Measurements from ENCODE around the gene RFX6. TPM values are rescaled to one million over a fixed set of nuclear protein-coding genes. Genes with fewer than 3 reads are reported as not detected.

Gene RFX6
- total RNA-seq, 1 experiment from 2014 or later, result not detected

GRCh38 chr6:116836606-116837342, 40.3 kb upstream of the RFX6 start:
- no peak overlapping the region for H2AK5ac ChIP-seq (ENCODE audit: insufficient read length, low read length)
- no peak overlapping the region for H4K8ac ChIP-seq (replicated peaks; ENCODE audit: insufficient read length, low read depth, low read length)
- no peak for DNase-seq
- H2AFZ ChIP-seq (ENCODE audit: low read length), result no peak overlapping the region
- no peak overlapping the region for H3K18ac ChIP-seq (ENCODE audit: insufficient read length, low read depth, low read length)
- no peak overlapping the region for H4K91ac ChIP-seq (ENCODE audit: insufficient read length, low read depth, low read length)
- H3K4me2 ChIP-seq (ENCODE audit: insufficient read depth, insufficient read length, low read length), result no peak overlapping the region
- no peaks in the 10 kb centered on the region for H4K20me1 ChIP-seq (ENCODE audit: control insufficient read depth, insufficient read depth, insufficient read length)
- H2BK5ac ChIP-seq (ENCODE audit: insufficient read length, low read length), result no peak overlapping the region
- H3K4me1 Mint-ChIP-seq, result no peaks in the 10 kb centered on the region
- H3K36me3 Mint-ChIP-seq (ENCODE audit: insufficient read depth in 1 of 3, low read depth in 3 of 3), result no peaks in the 10 kb centered on the region
- H3K79me2 ChIP-seq (ENCODE audit: insufficient read depth, low read length), result no peaks in the 10 kb centered on the region
- no peaks in the 10 kb centered on the region for H3K4me1 ChIP-seq (ENCODE audit: insufficient read depth, low read length)
- TF ChIP-seq CTCF (conservative IDR thresholded peaks at IDR 0.05), result no peak
- H3K4me3 Mint-ChIP-seq, result no peak overlapping the region
- no peaks in the 10 kb centered on the region for H3K23me2 ChIP-seq (ENCODE audit: insufficient read length, low read depth, low read length, poor library complexity, severe bottlenecking)
- no peaks in the 10 kb centered on the region for H3K27me3 Mint-ChIP-seq (ENCODE audit: low read depth)
- no CpG with 5 or more reads among the region's 5 CpGs for WGBS (ENCODE audit: extremely low coverage, insufficient read length, low lambda C conversion rate)
- H3K4ac ChIP-seq (ENCODE audit: low read depth, low read length), result no peak overlapping the region
- H3K14ac ChIP-seq (ENCODE audit: insufficient read depth, low read length), result no peak overlapping the region
- no peak overlapping the region for H4K5ac ChIP-seq (ENCODE audit: insufficient read length, low read depth, low read length)
- H3K79me1 ChIP-seq (ENCODE audit: insufficient read depth, low read depth, low read length, poor library complexity, severe bottlenecking), result no peaks in the 10 kb centered on the region
- H2BK15ac ChIP-seq (ENCODE audit: low read depth, low read length), result no peak overlapping the region
- no peak overlapping the region for H2BK12ac ChIP-seq (ENCODE audit: insufficient read length, low read depth, low read length)
- no peak overlapping the region for H2BK120ac ChIP-seq (ENCODE audit: low read depth, low read length, poor library complexity, severe bottlenecking)
- no peak overlapping the region for H3T11ph ChIP-seq (ENCODE audit: low read length)
- H3K9me3 Mint-ChIP-seq, result no peaks in the 10 kb centered on the region
- no peak overlapping the region for H3K56ac ChIP-seq (ENCODE audit: insufficient read length, low read depth, low read length)
- no peak overlapping the region for H3K9ac ChIP-seq (ENCODE audit: extremely low read depth, insufficient read length, low read length)
- H2BK20ac ChIP-seq (ENCODE audit: low read depth, low read length, poor library complexity, severe bottlenecking), result no peak overlapping the region
- no peak overlapping the region for H3K27ac ChIP-seq (ENCODE audit: insufficient read length, low read depth, low read length)
- no peak overlapping the region for H3K27ac Mint-ChIP-seq
- no peaks in the 10 kb centered on the region for H3K27me3 ChIP-seq (ENCODE audit: insufficient read depth, low read length)
- no peak overlapping the region for H3K23ac ChIP-seq (ENCODE audit: insufficient read length, low read depth, low read length)
- no peaks in the 10 kb centered on the region for H3K9me3 ChIP-seq (ENCODE audit: control insufficient read depth, low read depth, low read length)

Measured in H9 (cell line).